IMR-90 (cell line): ENCODE data around the gene DIP2C. TPM values are rescaled to one million over a fixed set of nuclear protein-coding genes. Genes with fewer than 3 reads are reported as not detected.

Source experiments
- ATAC-seq: fragments of 200-7000 bp; cut with Tn5 transposase; 2 replicates; pipeline ENCODE4 v1.9.1; 2020; ENCODE audit warnings: low read depth, mild to moderate bottlenecking, moderate library complexity
- BruUV-seq: library from RNA; stranded (reverse); fragments of 400-500 nt; replicated peaks from 2 replicates; lab custom pipeline; 2021; lab: Mats Ljungman, UMichigan
- CTCF ChIA-PET: fragments of 300-600 bp; formaldehyde crosslinking; extraction: SDS; loops from one replicate; lab custom pipeline; 2021; ENCODE audit warnings: antibody characterized with exemption; lab: Yijun Ruan, JAX
- POLR2A ChIA-PET: fragments of 300-600 bp; sonication (Branson Sonifier 250); formaldehyde crosslinking; loops from one replicate; lab custom pipeline; 2022; ENCODE audit warnings: antibody characterized with exemption; ENCODE audit not compliant: unreplicated experiment; lab: Charles Lee
- DNase-seq: peaks from one replicate; pipeline ENCODE4 v3.0.0; 2013
- H2AFZ ChIP-seq: replicated peaks from 2 replicates; pipeline ENCODE3; 2013; ENCODE audit warnings: low read length, mild to moderate bottlenecking; ENCODE audit not compliant: poor library complexity
- H2AK5ac ChIP-seq: 2 replicates; pipeline ENCODE4 v1.6.1; 2013; ENCODE audit warnings: low read depth, low read length, inconsistent platforms
- H2AK9ac ChIP-seq: replicated peaks from 2 replicates; pipeline ENCODE3; 2013; ENCODE audit warnings: mild to moderate bottlenecking, low read depth, low read length, moderate library complexity; ENCODE audit not compliant: poor library complexity
- H2BK120ac ChIP-seq: 2 replicates; pipeline ENCODE4 v1.6.1; 2013; ENCODE audit warnings: low read depth, low read length, inconsistent platforms
- H2BK15ac ChIP-seq: 3 replicates; pipeline ENCODE4 v1.6.1; 2013; ENCODE audit warnings: low read depth, low read length, inconsistent platforms
- H2BK20ac ChIP-seq: 2 replicates; pipeline ENCODE4 v1.6.1; 2013; ENCODE audit warnings: low read depth, mild to moderate bottlenecking, inconsistent platforms, low read length, moderate library complexity
- H2BK5ac ChIP-seq: 2 replicates; pipeline ENCODE4 v1.6.1; 2013; ENCODE audit warnings: mild to moderate bottlenecking, low read depth, low read length, inconsistent platforms; ENCODE audit not compliant: poor library complexity, severe bottlenecking
- H3K14ac ChIP-seq: replicated peaks from 2 replicates; pipeline ENCODE4 v1.6.1; 2013; ENCODE audit warnings: low read depth, low read length, inconsistent platforms
- H3K18ac ChIP-seq: 2 replicates; pipeline ENCODE4 v1.6.1; 2013; ENCODE audit warnings: low read depth, low read length, control low read depth
- H3K23ac ChIP-seq: 2 replicates; pipeline ENCODE4 v1.6.1; 2013; ENCODE audit warnings: low read depth, low read length, inconsistent platforms
- H3K27ac ChIP-seq: 2 replicates; pipeline ENCODE4 v1.5.1; 2013; ENCODE audit warnings: mild to moderate bottlenecking, control low read depth, low read length; ENCODE audit not compliant: insufficient read depth
- H3K27me3 ChIP-seq: 2 replicates; pipeline ENCODE4 v1.6.1; 2013; ENCODE audit warnings: low read length; ENCODE audit not compliant: control insufficient read depth, insufficient read depth
- H3K36me3 ChIP-seq: 2 replicates; pipeline ENCODE4 v1.6.1; 2013; ENCODE audit warnings: low read length, mixed read lengths; ENCODE audit not compliant: control insufficient read depth, insufficient read depth
- H3K4ac ChIP-seq: 2 replicates; pipeline ENCODE4 v1.6.1; 2013; ENCODE audit warnings: low read depth, low read length, inconsistent platforms
- H3K4me1 ChIP-seq: 2 replicates; pipeline ENCODE4 v1.6.1; 2013; ENCODE audit warnings: low read length, mixed read lengths; ENCODE audit not compliant: control insufficient read depth, insufficient read depth
- H3K4me2 ChIP-seq: 2 replicates; pipeline ENCODE4 v1.6.1; 2013; ENCODE audit warnings: low read depth, mild to moderate bottlenecking, control low read depth, low read length, moderate library complexity
- H3K4me3 ChIP-seq: 2 replicates; pipeline ENCODE4 v1.5.1; 2013; ENCODE audit warnings: low read depth, mild to moderate bottlenecking, control low read depth, low read length, moderate library complexity; ENCODE audit not compliant: insufficient read depth
- H3K56ac ChIP-seq: 2 replicates; pipeline ENCODE4 v1.6.1; 2013; ENCODE audit warnings: low read length, inconsistent platforms; ENCODE audit not compliant: insufficient read depth; ENCODE audit errors: extremely low read depth
- H3K79me1 ChIP-seq, 2 experiments: 2 replicates each; pipeline ENCODE4 v1.6.1; 2013; ENCODE audit warnings: low read length in 2 of 2, inconsistent platforms in 1 of 2, low read depth in 1 of 2
- H3K9ac ChIP-seq: 2 replicates; pipeline ENCODE4 v1.6.1; 2013; ENCODE audit warnings: low read depth, low read length, control low read depth
- H3K9me1 ChIP-seq: 2 replicates; pipeline ENCODE4 v1.6.1; 2013; ENCODE audit warnings: low read length, inconsistent platforms; ENCODE audit not compliant: insufficient read depth
- H3K9me3 ChIP-seq: 2 replicates; pipeline ENCODE4 v1.6.1; 2013; ENCODE audit warnings: low read length; ENCODE audit not compliant: control insufficient read depth, insufficient read depth
- H4K20me1 ChIP-seq: 2 replicates; pipeline ENCODE4 v1.6.1; 2013; ENCODE audit warnings: low read length, inconsistent platforms; ENCODE audit not compliant: insufficient read depth
- H4K5ac ChIP-seq: 2 replicates; pipeline ENCODE4 v1.6.1; 2013; ENCODE audit warnings: mild to moderate bottlenecking, low read depth, low read length, control low read depth
- H4K8ac ChIP-seq, 2 experiments: 2 replicates each; pipeline ENCODE4 v1.6.1; 2013; ENCODE audit warnings: low read depth in 2 of 2, low read length in 2 of 2, control low read depth in 1 of 2, inconsistent platforms in 1 of 2
- H4K91ac ChIP-seq: 2 replicates; pipeline ENCODE4 v1.6.1; 2013; ENCODE audit warnings: low read depth, low read length, inconsistent platforms; ENCODE audit not compliant: insufficient read depth
- BHLHE40 ChIP-seq: fragments of 150-350 bp; IDR thresholded peaks from 2 replicates; pipeline ENCODE4 v1.6.1; 2016; ENCODE audit warnings: mild to moderate bottlenecking, low read depth, low read length
- MAZ ChIP-seq: IDR thresholded peaks from 2 replicates; pipeline ENCODE4 v1.6.1; 2012; ENCODE audit warnings: low read depth, mild to moderate bottlenecking, low read length, improper control_type of control experiment, moderate library complexity, borderline replicate concordance
- SMC3 ChIP-seq: fragments of 150-350 bp; IDR thresholded peaks from 2 replicates; pipeline ENCODE4 v1.6.1; 2016; ENCODE audit warnings: low read depth, mild to moderate bottlenecking, antibody characterized with exemption, low read length, moderate library complexity
- WGBS, 2 experiments: methylation state at CpG; one replicate each; pipeline versions ENCODE4 v1.1.5 to v1.1.7; 2013; ENCODE audit warnings: missing lambda C conversion rate in 2 of 2; ENCODE audit not compliant: insufficient read length in 1 of 2; ENCODE audit errors: extremely low coverage in 2 of 2; 5-methylcytosine and 5-hydroxymethylcytosine counted together
- dilution Hi-C: fragments of 300-500 bp; cut with HindIII; formaldehyde crosslinking; loops from one replicate; pipeline ENCODE4 v1.14.3; 2018; ENCODE audit warnings: low sequenced_read_pairs; ENCODE audit not compliant: unreplicated experiment
- in situ Hi-C: fragments of 300-500 bp; cut with MboI; formaldehyde crosslinking; loops from 3 replicates; pipeline ENCODE4 v1.14.3; 2019; ENCODE audit warnings: low sequenced_read_pairs, inconsistent platforms, mixed read lengths
- intact Hi-C: fragments of 100-400 bp; cut with micrococcal nuclease; formaldehyde crosslinking; loops from 2 replicates; pipeline ENCODE4 v1.10.0; 2022
- polyA plus RNA-seq, 3 experiments: library from polyadenylated mRNA; depleted of rRNA; stranded (reverse); fragments of >200 nt; gene quantifications; 2 replicates each; pipeline ENCODE4 v1.2.3, GENCODE V29; 2012; ENCODE audit warnings: low replicate concordance in 1 of 3
- total RNA-seq: library from RNA; depleted of rRNA; stranded (reverse); fragments of >200 nt; gene quantifications from 2 replicates; pipeline ENCODE4 v1.2.3, GENCODE V29; 2012
- TF ChIP-seq, protein P1 (sequence below): conservative IDR thresholded peaks from 2 replicates; pipeline ENCODE4 v1.5.1; 2012; ENCODE audit warnings: mild to moderate bottlenecking, low read depth, low read length, improper control_type of control experiment
- TF ChIP-seq, protein P2 (sequence below): fragments of 150-350 bp; IDR thresholded peaks from 2 replicates; pipeline ENCODE4 v1.6.1; 2016; ENCODE audit warnings: low read depth, mild to moderate bottlenecking, low read length, moderate library complexity, borderline replicate concordance

DIP2C gene
- total and polyA plus RNA-seq, 2 of the 4 experiments (the other 2 are of a cell fraction) = 8.6 to 17.3 TPM

DNA sequence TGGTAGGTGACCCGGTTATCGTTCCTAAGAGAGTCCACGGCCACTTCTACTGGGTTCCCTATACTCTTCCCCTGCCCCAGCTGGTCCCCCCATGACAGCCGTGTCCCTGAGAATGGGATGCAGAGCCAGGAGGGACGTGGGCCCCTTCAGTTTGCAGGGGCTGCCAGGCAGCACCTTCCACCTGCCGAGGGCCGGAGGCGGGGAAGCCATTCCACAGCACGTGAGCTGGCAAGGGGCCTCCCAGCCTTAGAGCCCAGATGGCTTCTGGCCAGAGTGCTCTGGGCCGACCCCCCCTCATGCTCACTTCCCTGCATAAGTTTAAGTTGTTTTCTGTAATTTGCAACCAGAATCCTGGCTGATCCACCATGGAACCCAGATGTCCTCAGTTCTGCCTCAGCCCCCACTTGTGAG is 39.0 kb downstream of the DIP2C start:
- POLR2A ChIA-PET = no interaction called here
- peak overlapping the region; percentile 97 for H2BK5ac ChIP-seq
- no TSS peak for BruUV-seq
- H3K9me1 ChIP-seq = peaks cover 43% of the 10 kb centered on the region
- H3K27ac ChIP-seq = peak overlapping the region; percentile 86
- H3K36me3 ChIP-seq = no peaks in the 10 kb centered on the region
- H4K5ac ChIP-seq = peak overlapping the region; percentile 77
- H3K18ac ChIP-seq = peak overlapping the region; percentile 86
- H2BK120ac ChIP-seq = peak overlapping the region; percentile 95
- H3K27me3 ChIP-seq = no peaks in the 10 kb centered on the region
- peak overlapping the region; percentile 94 for H3K14ac ChIP-seq
- H4K8ac ChIP-seq = peak overlapping the region; percentile 71 to 86
- in situ Hi-C loops = no loop called here
- peak overlapping the region; percentile 12; the same call in 1 of the 2 replicates for H3K4me3 ChIP-seq
- DNase-seq (peak; percentile 34), ATAC-seq (peak; percentile 22)
- peaks cover 90% of the 10 kb centered on the region for H4K20me1 ChIP-seq
- H3K9ac ChIP-seq = peak overlapping the region; percentile 54
- peak overlapping the region; percentile 53; the same call in 1 of the 2 replicates for H3K56ac ChIP-seq
- peak overlapping the region; percentile 91 for H2BK15ac ChIP-seq
- CTCF ChIA-PET = no interaction called here
- H2AK5ac ChIP-seq = peak overlapping the region; percentile 99
- H3K9me3 ChIP-seq = no peaks in the 10 kb centered on the region
- dilution Hi-C loops = no loop called here
- H2BK20ac ChIP-seq = peak overlapping the region; percentile 71
- peak overlapping the region; percentile 79 for H3K4me2 ChIP-seq
- intact Hi-C loops = no loop called here
- peaks cover 23% of the 10 kb centered on the region for H3K4me1 ChIP-seq
- H4K91ac ChIP-seq = peak overlapping the region; percentile 94
- peaks cover 36 to 94% of the 10 kb centered on the region in 2 experiments for H3K79me1 ChIP-seq
- peak overlapping the region; percentile 95 for H3K4ac ChIP-seq
- TF ChIP-seq BHLHE40 = peak; percentile 65
- TF ChIP-seq SMC3 = no peak
- 0 out of 2 replicates have a peak, but pooled peaks have one; percentile 19 for TF ChIP-seq MAZ
- TF ChIP-seq, protein P1, sequence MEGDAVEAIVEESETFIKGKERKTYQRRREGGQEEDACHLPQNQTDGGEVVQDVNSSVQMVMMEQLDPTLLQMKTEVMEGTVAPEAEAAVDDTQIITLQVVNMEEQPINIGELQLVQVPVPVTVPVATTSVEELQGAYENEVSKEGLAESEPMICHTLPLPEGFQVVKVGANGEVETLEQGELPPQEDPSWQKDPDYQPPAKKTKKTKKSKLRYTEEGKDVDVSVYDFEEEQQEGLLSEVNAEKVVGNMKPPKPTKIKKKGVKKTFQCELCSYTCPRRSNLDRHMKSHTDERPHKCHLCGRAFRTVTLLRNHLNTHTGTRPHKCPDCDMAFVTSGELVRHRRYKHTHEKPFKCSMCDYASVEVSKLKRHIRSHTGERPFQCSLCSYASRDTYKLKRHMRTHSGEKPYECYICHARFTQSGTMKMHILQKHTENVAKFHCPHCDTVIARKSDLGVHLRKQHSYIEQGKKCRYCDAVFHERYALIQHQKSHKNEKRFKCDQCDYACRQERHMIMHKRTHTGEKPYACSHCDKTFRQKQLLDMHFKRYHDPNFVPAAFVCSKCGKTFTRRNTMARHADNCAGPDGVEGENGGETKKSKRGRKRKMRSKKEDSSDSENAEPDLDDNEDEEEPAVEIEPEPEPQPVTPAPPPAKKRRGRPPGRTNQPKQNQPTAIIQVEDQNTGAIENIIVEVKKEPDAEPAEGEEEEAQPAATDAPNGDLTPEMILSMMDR = no peak
- TF ChIP-seq, protein P2, sequence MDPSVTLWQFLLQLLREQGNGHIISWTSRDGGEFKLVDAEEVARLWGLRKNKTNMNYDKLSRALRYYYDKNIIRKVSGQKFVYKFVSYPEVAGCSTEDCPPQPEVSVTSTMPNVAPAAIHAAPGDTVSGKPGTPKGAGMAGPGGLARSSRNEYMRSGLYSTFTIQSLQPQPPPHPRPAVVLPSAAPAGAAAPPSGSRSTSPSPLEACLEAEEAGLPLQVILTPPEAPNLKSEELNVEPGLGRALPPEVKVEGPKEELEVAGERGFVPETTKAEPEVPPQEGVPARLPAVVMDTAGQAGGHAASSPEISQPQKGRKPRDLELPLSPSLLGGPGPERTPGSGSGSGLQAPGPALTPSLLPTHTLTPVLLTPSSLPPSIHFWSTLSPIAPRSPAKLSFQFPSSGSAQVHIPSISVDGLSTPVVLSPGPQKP = no peak
- WGBS, 2 experiments = 38% methylated on average over 3 of the region's 10 CpGs; no CpG with 5 or more reads in 1 of the 2 experiments
- peak overlapping the region; percentile 83; the same call in 1 of the 2 replicates for H3K23ac ChIP-seq
- peak overlapping the region; percentile 83 for H2AFZ ChIP-seq
- peak overlapping the region; percentile 98 for H2AK9ac ChIP-seq
